ENCODE measurements around the gene BEND5.

Gene BEND5

DNA sequence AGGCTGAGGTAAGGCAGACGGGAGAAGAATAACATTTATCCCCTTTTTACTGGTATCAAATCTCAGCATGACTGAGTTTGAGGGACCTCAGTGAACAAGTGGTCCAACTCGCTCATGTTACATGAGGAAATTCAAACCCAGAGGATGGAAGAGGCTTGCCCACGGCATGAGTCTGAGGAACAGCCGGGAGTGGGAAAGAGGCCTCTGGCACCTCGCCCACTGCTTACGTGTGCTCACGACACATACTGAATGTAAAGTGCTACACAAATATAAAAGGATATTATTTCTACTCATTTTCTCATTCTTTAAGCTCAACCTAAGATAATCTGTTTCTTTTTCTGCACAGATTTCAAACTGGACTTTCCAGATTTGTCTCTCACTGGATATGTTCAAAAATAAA, 14.7 kb downstream of the BEND5 start:
- no peak for DNase-seq

DNA sequence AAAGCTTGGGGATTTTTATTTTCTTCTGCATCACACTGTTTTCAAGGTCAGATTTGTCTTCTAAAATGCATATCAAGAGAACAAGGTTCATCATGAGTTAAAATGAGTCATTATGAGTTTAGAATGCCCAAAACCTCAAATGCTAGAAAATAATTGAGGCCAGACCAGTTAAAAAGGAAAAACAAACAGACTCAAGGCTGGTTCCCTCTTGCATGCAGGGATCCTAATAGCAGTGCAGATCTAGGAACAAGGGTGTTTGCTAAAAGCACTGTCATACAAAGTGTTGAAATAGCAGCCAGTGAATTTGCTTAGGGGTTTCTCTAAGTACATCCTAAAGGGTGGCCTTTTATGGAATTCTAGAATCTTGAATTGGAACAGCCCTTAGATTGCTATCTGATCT, 15.3 kb downstream of the BEND5 start:
- no peak for DNase-seq

GRCh38 chr1:48760857-48761256, 15.8 kb downstream of the BEND5 start:
- no peak for DNase-seq

GRCh38 chr1:48758976-48759375, 17.7 kb downstream of the BEND5 start:
- DNase-seq, result no peak

GRCh38 chr1:48757363-48757762, 19.3 kb downstream of the BEND5 start:
- DNase-seq, result no peak

- no peak for DNase-seq
Observed at GRCh38 chr1:48756683-48757316, 19.9 kb downstream of the BEND5 start.

DNA sequence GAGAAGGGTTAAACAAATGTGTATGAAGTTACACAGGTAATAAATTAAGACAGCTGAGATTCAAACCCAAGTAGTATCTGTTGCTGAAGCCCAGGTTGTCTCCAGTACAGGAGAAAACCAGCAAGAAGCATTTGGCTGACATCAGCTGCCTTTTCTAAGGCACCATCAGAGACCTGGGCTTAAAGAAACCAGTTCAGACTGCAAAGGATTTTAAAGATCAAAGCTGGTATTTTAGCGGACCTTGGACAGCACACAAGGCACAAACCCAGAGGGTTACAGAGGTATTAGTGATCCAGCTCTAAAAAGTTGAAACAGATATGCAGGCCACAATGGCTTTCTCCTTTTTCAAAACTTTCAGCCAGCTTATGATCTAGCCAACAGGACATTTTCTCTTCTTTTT, 23.4 kb downstream of the BEND5 start:
- no peak for DNase-seq

DNA sequence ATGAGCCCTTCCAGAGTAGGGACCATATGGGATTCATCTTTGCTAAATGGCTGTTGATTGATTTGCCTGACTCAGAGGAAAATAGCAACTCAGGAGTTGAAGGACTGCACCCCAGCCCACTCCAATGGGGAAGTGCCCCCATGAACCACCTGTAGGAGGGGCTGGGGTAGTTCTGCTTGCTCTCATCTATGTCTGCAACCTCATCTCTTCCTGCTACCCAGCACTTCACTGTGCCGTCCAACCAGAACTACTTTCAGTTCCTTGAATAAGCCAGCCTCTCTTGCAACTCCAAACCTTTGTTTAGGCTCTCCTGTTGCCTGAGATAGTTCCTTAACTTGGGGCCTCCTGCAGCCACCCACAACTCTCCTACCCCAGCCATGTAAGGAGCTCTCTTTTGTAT, 26.6 kb downstream of the BEND5 start:
- DNase-seq, result no peak

GRCh38 chr1:48749068-48749467, 27.6 kb downstream of the BEND5 start:
- DNase-seq, result no peak

- no peak for DNase-seq
Observed at GRCh38 chr1:48746906-48747305, 29.8 kb downstream of the BEND5 start.

DNA sequence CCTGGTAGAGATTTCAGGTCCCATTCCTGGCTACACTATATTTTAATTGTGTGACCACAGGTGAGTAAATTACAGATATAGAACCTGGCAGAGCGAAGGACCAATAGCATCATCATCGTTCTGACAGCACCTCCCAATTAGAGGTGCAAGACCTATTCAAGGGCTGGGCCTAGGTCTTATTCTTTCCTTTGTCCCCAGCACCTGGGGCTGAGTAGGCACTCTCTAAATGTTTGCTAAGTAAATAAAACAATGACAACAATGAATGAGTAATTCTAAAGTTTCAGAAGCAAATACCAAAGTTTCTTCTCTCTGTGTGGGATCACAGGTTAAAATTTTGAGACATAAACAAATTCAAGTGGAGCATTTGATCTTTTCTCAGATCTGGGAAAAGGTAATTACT, 32.7 kb downstream of the BEND5 start:
- no peak for DNase-seq

DNA sequence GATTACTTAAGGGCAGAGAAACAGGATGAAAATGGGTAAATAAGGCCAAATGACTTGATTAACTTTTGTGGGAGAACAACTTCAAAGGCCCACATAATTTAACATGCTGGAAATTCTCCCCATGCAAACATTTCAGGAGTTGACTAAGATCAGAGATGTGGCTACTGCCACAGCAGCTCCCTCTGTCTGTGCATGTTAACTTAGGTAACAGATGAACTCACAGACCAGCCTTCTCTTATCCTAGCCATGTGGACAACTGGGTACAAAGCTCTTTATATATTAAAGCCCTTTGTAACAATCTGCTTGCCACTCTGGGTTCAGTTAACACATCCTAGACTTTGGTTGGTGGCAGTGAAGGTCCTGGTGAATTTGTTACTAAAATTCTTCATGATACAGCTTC, 33.2 kb downstream of the BEND5 start:
- no peak for DNase-seq

GRCh38 chr1:48741380-48741779, 35.3 kb downstream of the BEND5 start:
- no peak for DNase-seq

DNA sequence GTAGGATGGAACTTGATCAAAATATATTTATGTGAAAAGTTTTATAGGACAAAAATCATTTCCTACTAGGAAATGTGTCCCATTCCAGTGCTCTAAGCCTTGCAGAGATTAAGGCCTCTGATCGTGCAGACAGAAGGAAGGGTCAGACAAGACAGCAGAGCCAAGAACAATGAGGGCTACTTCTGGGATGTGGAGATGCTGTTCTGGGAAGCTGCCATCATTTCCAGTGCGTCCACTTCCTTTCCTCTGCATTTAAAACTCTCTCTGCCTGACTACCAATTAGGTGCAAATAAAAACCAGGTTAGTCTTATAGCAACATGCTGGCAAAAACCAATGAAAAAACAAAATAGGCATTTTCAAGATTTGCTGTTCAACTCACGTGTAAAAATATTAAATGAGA, 36.1 kb downstream of the BEND5 start:
- no peak for DNase-seq

GRCh38 chr1:48739091-48739490, 37.6 kb downstream of the BEND5 start:
- no peak for DNase-seq

DNA sequence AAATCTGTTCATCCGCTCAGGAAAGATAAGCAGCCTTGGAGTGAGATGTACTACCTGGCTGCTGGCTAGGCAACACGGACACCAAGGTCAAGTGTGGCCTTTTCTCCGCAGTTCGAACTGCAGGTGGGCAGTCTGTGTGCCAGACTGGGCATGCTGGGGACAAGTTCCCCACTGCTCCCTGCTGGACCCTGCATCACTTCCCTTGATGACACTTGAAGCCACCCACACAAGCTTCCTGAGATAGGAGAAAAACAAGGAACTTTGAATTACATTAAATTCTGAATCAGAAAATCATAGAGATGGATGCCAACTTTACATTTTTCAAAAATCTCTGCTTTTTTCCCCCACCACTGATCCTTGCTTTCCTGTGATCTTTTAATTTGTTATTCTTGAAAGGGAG, 38.3 kb downstream of the BEND5 start:
- no peak for DNase-seq

- no peak for DNase-seq
Observed at GRCh38 chr1:48735796-48736195, 40.9 kb downstream of the BEND5 start.

DNA sequence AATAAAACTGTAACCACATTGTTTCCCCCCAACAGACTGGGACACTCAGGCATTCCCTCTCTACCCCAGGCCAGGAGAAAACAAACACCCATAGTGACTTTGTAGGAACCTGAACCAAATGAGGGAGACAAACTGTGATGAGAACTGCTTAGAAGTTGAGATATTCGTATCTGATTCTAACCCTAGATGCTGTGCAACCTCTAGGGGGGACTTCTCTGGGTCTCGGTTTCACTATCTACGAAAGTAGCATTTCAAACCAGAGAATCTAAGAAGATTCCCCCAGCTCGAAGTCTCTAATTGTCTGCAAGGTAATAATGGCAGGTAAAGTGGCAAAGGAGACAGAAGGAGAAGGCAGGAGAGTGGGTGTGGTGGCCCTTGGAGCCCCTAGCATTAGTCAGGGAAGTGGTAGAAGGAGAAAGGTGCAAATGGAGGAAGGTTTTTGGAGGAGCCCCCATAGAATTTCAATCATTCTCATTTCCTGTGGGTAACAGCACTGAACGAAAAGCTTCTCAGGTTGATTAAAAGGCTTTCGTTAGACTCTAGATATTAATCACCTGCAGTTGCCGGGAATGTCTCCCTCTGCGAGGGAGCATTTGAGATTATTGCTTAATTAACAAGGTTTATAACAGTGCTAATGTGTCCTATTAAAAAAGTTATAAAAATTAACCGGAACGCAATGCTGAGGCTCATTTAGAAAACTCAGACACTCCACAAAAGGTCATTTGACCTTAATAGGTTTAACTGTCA, 46.4 kb downstream of the BEND5 start:
- no peak for DNase-seq

DNA sequence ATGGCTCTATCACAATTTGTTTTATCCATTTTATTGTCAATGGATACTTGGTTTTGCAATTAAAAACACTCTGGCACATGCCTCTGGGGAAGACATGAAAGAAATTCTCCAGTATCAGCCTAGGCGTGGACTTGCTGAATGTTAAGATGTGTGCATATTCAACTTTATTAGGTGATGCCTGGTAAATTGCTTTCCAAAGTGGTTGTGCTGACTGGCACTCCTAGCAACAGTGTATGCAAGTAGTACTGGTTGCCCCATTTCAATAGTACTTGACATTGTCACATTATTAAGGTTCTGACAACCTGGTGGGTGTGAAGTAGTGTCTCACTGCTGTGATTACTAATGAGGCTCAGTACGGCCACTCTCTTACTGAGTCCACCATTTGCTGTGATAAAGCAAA, 48.1 kb downstream of the BEND5 start:
- no peak for DNase-seq

DNA sequence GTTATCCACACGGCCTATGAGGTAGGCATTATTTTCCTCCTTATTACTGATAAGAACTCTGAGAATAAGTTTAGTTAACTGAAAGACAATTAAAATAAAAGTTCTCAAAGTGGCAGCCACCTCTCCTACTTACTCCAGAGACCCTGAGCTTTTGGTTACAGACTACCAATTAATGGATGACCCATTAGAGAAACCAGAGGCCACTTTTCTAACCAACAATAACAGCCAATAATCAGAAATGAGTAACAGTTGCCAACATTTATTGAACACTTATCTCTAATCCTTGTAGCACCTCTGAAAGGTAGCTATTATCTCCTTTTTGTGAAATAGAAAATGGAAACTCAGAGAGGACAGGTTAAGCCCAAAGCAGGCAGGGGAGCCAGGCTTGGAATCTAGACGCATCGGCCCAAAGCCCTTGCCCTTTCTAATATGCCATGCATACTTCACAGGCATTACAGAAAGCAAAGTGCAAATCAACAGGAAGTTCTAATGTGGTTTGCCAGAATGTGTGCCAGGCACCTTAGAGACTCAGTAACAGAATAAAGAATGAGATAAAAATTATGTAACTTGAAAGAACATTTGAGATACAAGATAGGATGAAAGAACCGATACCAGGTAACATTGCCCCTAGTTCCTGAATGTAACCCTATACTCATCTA, 50.0 kb downstream of the BEND5 start:
- no peak for DNase-seq

DNA sequence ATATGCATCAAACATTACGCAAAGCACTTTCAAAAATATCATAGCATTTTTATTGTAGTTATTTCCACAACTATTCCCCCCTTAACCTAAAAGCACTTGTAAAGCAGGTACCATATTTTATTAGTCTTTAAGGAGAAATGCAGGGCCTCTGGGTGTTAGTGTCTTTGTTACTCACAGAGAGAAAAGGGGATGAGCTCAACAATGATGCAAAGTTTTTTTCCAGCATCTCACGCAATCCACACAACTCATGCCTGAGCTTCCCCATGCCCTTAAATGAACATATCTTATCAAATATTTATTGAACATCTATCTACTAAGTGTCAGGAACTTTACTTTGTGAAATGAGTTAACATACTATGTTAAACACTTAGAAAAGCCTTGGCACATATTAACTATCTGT, 50.6 kb downstream of the BEND5 start:
- DNase-seq, result no peak

DNA sequence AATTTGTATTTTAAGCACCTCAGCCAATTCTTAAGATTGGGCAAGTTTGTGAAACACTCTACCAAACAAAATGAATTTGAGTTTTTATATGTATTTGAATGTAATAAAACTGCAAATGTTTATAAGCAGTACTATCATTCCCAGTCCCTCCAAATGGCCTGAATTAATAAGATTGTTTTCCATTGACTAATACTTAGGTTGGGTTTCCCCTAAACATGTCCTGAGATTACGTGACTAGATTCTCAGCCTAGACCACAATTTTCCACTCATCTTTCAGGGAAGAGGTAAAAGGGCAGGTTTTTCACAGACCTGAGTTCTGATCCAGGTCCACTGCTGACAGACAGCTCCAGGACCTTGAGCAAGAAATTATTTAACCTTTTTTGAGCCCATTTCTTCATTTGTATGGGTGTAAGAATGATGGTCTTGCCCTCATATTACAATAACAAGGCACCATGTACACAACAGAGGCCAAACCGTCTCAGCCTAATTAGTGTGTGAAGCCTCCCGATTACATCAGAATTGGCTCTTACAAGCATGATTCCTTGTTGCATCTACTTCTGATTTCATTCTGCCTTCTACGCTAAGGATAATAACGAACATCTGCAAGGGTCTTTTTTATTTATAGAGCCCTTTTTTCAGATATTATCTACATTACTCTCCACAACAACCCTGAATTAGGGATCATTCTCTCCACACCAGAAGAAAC, 51.2 kb downstream of the BEND5 start:
- DNase-seq, result no peak

DNA sequence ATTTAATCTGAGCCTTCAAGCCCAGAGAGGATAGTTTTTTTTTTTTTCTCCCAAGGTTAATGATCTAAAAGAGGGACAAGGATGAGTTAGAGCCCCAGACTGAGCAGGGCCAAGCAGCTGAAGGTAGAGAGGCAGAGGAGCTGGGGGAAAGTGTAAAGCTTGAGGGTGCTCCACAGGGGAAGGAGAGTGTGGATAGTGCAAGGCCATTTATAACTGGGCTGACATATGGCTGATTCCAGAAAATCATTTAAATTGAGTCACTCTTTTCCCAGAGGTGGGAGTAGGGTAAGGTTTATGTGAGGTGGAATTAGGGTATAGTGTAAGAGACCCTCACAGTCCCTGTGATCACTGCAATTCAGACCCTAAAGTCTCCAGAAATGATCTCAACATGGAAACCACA, 55.8 kb downstream of the BEND5 start:
- DNase-seq, result no peak

DNA sequence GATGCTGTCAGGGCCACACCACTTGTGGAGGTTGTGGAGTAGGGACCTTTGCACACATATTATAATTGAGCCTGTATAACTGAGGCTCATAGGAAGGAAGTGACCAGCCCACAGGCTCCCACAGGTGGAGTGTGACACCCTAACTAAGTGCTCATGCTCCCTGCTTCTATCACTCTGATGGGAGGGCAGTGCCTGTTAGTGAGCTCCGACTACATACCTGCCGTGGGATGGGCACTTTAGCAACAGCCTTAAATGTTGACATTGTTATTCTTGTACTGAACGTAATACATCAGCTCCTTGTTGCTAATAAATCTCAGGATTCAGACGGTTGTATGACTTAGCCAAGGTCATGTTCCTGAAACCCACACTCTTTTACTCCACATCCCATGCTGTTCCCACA, 58.0 kb downstream of the BEND5 start:
- DNase-seq, result no peak
